DND-41 (cell line): ENCODE measurements around the gene ADAMTS16.

Experiments used
- ATAC-seq: fragments of 200-7000 bp; cut with Tn5 transposase; 3 replicates; pipeline ENCODE4 v1.9.1; 2021; ENCODE audit warnings: low read depth; ENCODE audit not compliant: insufficient read depth
- DNase-seq: peaks from one replicate; pipeline ENCODE4 v3.0.0-alpha.2; 2020
- H2AFZ ChIP-seq: 2 replicates; pipeline ENCODE4 v1.6.0; 2012; ENCODE audit warnings: low read depth, low read length
- H3K27ac ChIP-seq: 2 replicates; pipeline ENCODE4 v1.5.1; 2012; ENCODE audit warnings: low read length, inconsistent platforms
- H3K27me3 ChIP-seq: fragments of 200-600 bp; sonication (generic); 2 replicates; pipeline ENCODE4 v1.6.0; 2012; ENCODE audit warnings: low read length, mild to moderate bottlenecking, inconsistent platforms; ENCODE audit not compliant: insufficient read depth, poor library complexity
- H3K36me3 ChIP-seq: 2 replicates; pipeline ENCODE4 v1.5.1; 2012; ENCODE audit warnings: low read length, inconsistent platforms; ENCODE audit not compliant: insufficient read depth
- H3K4me1 ChIP-seq: 2 replicates; pipeline ENCODE4 v1.5.1; 2012; ENCODE audit warnings: mild to moderate bottlenecking, low read length; ENCODE audit not compliant: insufficient read depth
- H3K4me2 ChIP-seq: 2 replicates; pipeline ENCODE4 v1.6.0; 2012; ENCODE audit warnings: mild to moderate bottlenecking, moderate library complexity, low read length, inconsistent platforms; ENCODE audit not compliant: insufficient read depth
- H3K4me3 ChIP-seq, 2 experiments: fragments of 200-600 bp in 1 of 2; shearing (Covaris generic) in 1 of 2; 2 replicates each; pipeline ENCODE4 v1.5.1; 2012 to 2016; ENCODE audit warnings: inconsistent platforms in 2 of 2, low read length in 2 of 2, mild to moderate bottlenecking in 2 of 2, low read depth in 1 of 2, moderate library complexity in 1 of 2
- H3K79me2 ChIP-seq: 2 replicates; pipeline ENCODE4 v1.6.0; 2012; ENCODE audit warnings: low read length, inconsistent platforms; ENCODE audit not compliant: insufficient read depth
- H3K9ac ChIP-seq: 2 replicates; pipeline ENCODE4 v1.6.0; 2012; ENCODE audit warnings: low read depth, mild to moderate bottlenecking, inconsistent platforms, low read length, moderate library complexity
- H3K9me3 ChIP-seq: 2 replicates; pipeline ENCODE4 v1.5.1; 2012; ENCODE audit warnings: low read length, moderate library complexity, mild to moderate bottlenecking, inconsistent platforms; ENCODE audit not compliant: insufficient read depth, severe bottlenecking
- H4K20me1 ChIP-seq: 2 replicates; pipeline ENCODE4 v1.6.0; 2012; ENCODE audit warnings: low read length; ENCODE audit not compliant: insufficient read depth
- EZH2 ChIP-seq: IDR thresholded peaks from 3 replicates; pipeline ENCODE4 v1.6.1; 2012; ENCODE audit warnings: borderline replicate concordance, low read depth, mild to moderate bottlenecking, moderate library complexity, low read length, inconsistent platforms; ENCODE audit not compliant: severe bottlenecking
- TF ChIP-seq, protein P1 (sequence below): IDR thresholded peaks from 2 replicates; pipeline ENCODE4 v1.5.1; 2012; ENCODE audit warnings: borderline replicate concordance, low read length, moderate library complexity, mild to moderate bottlenecking; ENCODE audit not compliant: poor library complexity, severe bottlenecking; ENCODE audit errors: extremely low read depth

The ADAMTS16 gene

DNA sequence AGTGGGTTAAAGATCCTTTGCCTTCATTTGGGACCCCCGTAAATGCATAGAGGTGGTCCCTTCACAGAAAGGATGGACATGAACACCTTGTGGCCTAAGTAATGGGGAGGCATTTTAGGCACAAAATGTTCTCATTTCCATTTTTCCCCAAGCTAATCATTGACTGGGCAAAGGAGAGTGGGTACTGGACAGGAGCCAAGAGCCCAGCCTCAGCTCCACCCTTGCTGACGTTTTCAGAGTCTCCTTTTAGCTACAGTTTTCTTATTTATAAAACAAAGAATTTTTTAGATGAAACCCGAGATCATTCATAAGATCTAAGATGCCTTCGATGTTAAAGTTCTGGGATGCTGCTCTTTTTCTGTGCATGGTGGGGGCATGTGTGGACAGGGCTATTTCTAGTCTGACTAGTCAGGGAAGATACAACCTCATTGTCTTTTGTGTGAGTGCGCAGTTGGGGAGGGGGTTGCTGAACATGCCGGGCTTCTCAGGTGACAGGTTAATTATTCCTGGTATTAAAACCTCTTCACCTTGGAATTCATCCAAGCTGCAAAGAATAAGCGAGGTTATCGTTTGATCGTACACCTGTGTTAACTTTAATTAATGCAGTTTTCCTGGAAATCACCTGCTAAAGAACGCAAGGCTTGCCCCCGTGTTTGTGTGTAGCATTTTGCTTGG, 48.4 kb downstream of the ADAMTS16 start:
- ATAC-seq, result no peak
- H4K20me1 ChIP-seq, result no peaks in the 10 kb centered on the region
- no peak overlapping the region for H2AFZ ChIP-seq
- no peaks in the 10 kb centered on the region for H3K79me2 ChIP-seq
- no peak overlapping the region for H3K4me2 ChIP-seq
- H3K4me1 ChIP-seq, result no peaks in the 10 kb centered on the region
- no peaks in the 10 kb centered on the region for H3K36me3 ChIP-seq
- peaks cover 5% of the 10 kb centered on the region for H3K27me3 ChIP-seq
- no peak overlapping the region for H3K27ac ChIP-seq
- H3K9ac ChIP-seq, result no peak overlapping the region
- no peak overlapping the region for H3K4me3 ChIP-seq
- TF ChIP-seq, protein P1, sequence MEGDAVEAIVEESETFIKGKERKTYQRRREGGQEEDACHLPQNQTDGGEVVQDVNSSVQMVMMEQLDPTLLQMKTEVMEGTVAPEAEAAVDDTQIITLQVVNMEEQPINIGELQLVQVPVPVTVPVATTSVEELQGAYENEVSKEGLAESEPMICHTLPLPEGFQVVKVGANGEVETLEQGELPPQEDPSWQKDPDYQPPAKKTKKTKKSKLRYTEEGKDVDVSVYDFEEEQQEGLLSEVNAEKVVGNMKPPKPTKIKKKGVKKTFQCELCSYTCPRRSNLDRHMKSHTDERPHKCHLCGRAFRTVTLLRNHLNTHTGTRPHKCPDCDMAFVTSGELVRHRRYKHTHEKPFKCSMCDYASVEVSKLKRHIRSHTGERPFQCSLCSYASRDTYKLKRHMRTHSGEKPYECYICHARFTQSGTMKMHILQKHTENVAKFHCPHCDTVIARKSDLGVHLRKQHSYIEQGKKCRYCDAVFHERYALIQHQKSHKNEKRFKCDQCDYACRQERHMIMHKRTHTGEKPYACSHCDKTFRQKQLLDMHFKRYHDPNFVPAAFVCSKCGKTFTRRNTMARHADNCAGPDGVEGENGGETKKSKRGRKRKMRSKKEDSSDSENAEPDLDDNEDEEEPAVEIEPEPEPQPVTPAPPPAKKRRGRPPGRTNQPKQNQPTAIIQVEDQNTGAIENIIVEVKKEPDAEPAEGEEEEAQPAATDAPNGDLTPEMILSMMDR, result no peak
- no peak for TF ChIP-seq EZH2
- no peaks in the 10 kb centered on the region for H3K9me3 ChIP-seq
- DNase-seq, result no peak

DNA sequence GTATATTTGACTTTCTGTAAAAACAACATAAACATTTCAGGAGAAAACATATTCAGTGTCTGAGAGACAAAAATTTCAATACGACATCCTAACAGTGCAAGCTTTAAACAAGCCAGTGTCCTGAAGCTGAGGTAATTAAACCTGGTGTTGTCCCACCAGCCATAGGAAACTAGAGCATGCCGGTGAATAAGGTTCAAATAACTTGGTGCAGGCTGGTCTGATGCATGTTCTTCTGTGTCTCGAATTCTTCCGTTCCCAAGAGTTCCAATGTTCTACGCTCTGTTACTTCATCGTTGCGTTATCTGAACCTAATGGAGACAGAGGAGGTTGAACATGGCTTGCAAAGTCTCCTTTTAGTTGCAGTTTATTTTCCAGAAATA, 48.9 kb downstream of the ADAMTS16 start:
- ATAC-seq (no peak), DNase-seq (no peak)
- peaks cover 5% of the 10 kb centered on the region for H3K27me3 ChIP-seq
- H3K9me3 ChIP-seq, result no peaks in the 10 kb centered on the region
- no peak overlapping the region for H3K4me2 ChIP-seq
- no peak overlapping the region for H3K27ac ChIP-seq
- H3K36me3 ChIP-seq, result no peaks in the 10 kb centered on the region
- TF ChIP-seq EZH2, result no peak
- H3K9ac ChIP-seq, result no peak overlapping the region
- no peaks in the 10 kb centered on the region for H3K79me2 ChIP-seq
- no peak overlapping the region for H2AFZ ChIP-seq
- H3K4me3 ChIP-seq, result no peak overlapping the region
- H4K20me1 ChIP-seq, result no peaks in the 10 kb centered on the region
- no peaks in the 10 kb centered on the region for H3K4me1 ChIP-seq

DNA sequence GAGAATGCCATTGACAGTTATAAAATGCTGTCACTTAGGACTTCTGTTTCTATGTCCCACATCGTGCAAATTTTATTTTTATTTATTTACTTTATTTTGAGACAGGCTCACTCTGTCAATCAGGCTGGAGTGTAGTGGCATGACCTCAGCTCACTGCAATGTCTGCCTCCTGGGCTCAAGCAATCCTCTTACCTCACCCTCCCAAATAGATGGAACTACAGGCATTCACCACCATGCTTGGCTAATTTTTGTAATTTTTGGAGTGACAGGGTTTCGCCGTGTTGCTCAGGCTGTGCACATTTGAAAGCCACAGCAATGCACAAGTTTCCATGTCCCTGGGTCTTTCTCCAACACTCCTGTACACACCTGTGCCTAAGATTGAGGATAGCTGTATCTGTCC, 51.8 kb downstream of the ADAMTS16 start:
- Histone ChIP-seq H3K9ac (no peak overlapping the region), H2AFZ (no peak overlapping the region), H3K9me3 (no peaks in the 10 kb centered on the region), H3K4me1 (no peaks in the 10 kb centered on the region), H3K36me3 (no peaks in the 10 kb centered on the region), H3K4me2 (no peak overlapping the region), H3K27me3 (peaks cover 7% of the 10 kb centered on the region), H3K4me3 (no peak overlapping the region), H3K79me2 (no peaks in the 10 kb centered on the region), H4K20me1 (no peaks in the 10 kb centered on the region), H3K27ac (no peak overlapping the region)
- TF ChIP-seq EZH2, result no peak
- TF ChIP-seq, protein P1, result no peak
- DNase-seq (no peak), ATAC-seq (no peak)

DNA sequence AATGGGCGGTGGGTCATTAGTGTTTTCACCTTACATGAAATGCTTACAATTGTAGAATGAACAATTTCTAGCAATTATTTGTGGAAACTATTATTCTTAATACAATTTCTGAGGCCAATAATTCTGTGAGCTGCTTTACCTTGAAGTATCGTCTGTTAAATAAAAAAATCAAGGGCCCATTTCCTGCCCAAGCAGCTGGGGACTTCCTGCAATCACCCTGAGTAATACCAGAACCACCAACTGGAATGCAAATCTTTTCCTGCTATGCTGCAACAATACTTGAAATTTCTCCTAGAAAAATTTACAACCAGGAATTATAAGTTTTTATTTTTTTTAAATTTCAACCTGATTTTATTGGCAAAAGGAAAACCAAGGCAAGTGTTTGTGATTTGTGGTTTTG, 52.6 kb downstream of the ADAMTS16 start:
- Histone ChIP-seq H3K9me3 (no peaks in the 10 kb centered on the region), H4K20me1 (no peaks in the 10 kb centered on the region), H3K27ac (no peak overlapping the region), H3K4me1 (no peaks in the 10 kb centered on the region), H3K4me3 (no peak overlapping the region), H3K27me3 (peaks cover 8% of the 10 kb centered on the region), H3K9ac (no peak overlapping the region), H3K4me2 (no peak overlapping the region), H3K36me3 (no peaks in the 10 kb centered on the region), H2AFZ (no peak overlapping the region), H3K79me2 (no peaks in the 10 kb centered on the region)
- ATAC-seq, result no peak
- no peak for TF ChIP-seq EZH2
- TF ChIP-seq, protein P1, result no peak
- no peak for DNase-seq
